HepG2 (cell line): ENCODE results near the gene PITHD1. TPM values are rescaled to one million over a fixed set of nuclear protein-coding genes. Genes with fewer than 3 reads are reported as not detected.
A peak's percentile ranks its signal among the peaks of the same experiment; 100 is the strongest.

ENCODE experiments used
- ADNP ChIP-seq: sonication (generic); formaldehyde crosslinking; IDR thresholded peaks from 2 replicates; pipeline ENCODE4 v1.4.0; 2020; ENCODE audit warnings: missing genetic modification reagents
- ELF1 ChIP-seq: sonication (generic); formaldehyde crosslinking; IDR thresholded peaks from 2 replicates; pipeline ENCODE4 v1.4.0; 2020; ENCODE audit warnings: missing genetic modification reagents
- HNRNPK ChIP-seq: fragments of 200-400 bp; formaldehyde crosslinking; IDR thresholded peaks from 2 replicates; pipeline ENCODE4 v1.6.1; 2018; ENCODE audit warnings: low read length, low read depth, moderate library complexity, mild to moderate bottlenecking; ENCODE audit not compliant: poor library complexity, severe bottlenecking
- HOXA5 ChIP-seq: sonication (generic); formaldehyde crosslinking; IDR thresholded peaks from 2 replicates; pipeline ENCODE4 v1.4.0; 2020; ENCODE audit warnings: missing genetic modification reagents
- IKZF4 ChIP-seq: sonication (generic); formaldehyde crosslinking; IDR thresholded peaks from 2 replicates; pipeline ENCODE4 v1.5.1; 2020; ENCODE audit warnings: borderline replicate concordance, mild to moderate bottlenecking, low read depth, missing genetic modification reagents; ENCODE audit errors: not compliant biosample characterization
- SPEN ChIP-seq: sonication (generic); formaldehyde crosslinking; IDR thresholded peaks from 2 replicates; pipeline ENCODE4 v1.5.1; 2020; ENCODE audit warnings: low read depth, mild to moderate bottlenecking, missing genetic modification reagents
- ZFAT ChIP-seq: sonication (generic); formaldehyde crosslinking; conservative IDR thresholded peaks from 2 replicates; pipeline ENCODE4 v1.8.1; 2023; ENCODE audit warnings: missing genetic modification reagents, inconsistent platforms
- ZNF180 ChIP-seq: sonication (generic); formaldehyde crosslinking; IDR thresholded peaks from 2 replicates; pipeline ENCODE4 v1.4.0; 2020; ENCODE audit warnings: low read depth, missing genetic modification reagents, borderline replicate concordance
- ZNF7 ChIP-seq: IDR thresholded peaks from 2 replicates; pipeline ENCODE4 v1.6.1; 2016; ENCODE audit warnings: missing biosample characterization, missing genetic modification reagents
- ZNF746 ChIP-seq: sonication (generic); formaldehyde crosslinking; IDR thresholded peaks from 2 replicates; pipeline ENCODE4 v1.8.0; 2022; ENCODE audit warnings: mild to moderate bottlenecking, missing genetic modification reagents
- ZNF776 ChIP-seq: sonication (generic); formaldehyde crosslinking; IDR thresholded peaks from 2 replicates; pipeline ENCODE4 v1.4.0; 2020; ENCODE audit warnings: mild to moderate bottlenecking, missing genetic modification reagents
- ZNF816 ChIP-seq: sonication (generic); formaldehyde crosslinking; IDR thresholded peaks from 2 replicates; pipeline ENCODE4 v1.8.0; 2022; ENCODE audit warnings: missing genetic modification reagents, mild to moderate bottlenecking, borderline replicate concordance
- polyA plus RNA-seq, 8 experiments: library from polyadenylated mRNA; depleted of rRNA in 3 of 8; stranded (reverse) in 7 of 8; unstranded in 1 of 8; fragments of >200 nt; fragmentation: Illumina TruSeq in 4 of 8; extraction: Trizol in 4 of 8; gene quantifications; 2 replicates each; pipeline versions ENCODE4 v1.2.1 to v1.2.3, GENCODE V29; 2011 to 2016; ENCODE audit warnings: low read depth in 4 of 8, missing spikeins in 1 of 8, mixed read lengths in 1 of 8; ENCODE audit not compliant: insufficient read depth in 1 of 8
- total RNA-seq, 5 experiments: library from RNA; depleted of rRNA; stranded (reverse); fragments of >200 nt; fragmentation: Illumina TruSeq; extraction: Trizol; gene quantifications; 2 replicates each; pipeline ENCODE4 v1.2.3, GENCODE V29; 2016; ENCODE audit warnings: low read depth in 1 of 5
- TF ChIP-seq, protein P1 (sequence below): fragments of 450-650 bp; IDR thresholded peaks from 2 replicates; pipeline ENCODE4 v1.6.1; 2017
- TF ChIP-seq, protein P2 (sequence below): IDR thresholded peaks from 2 replicates; pipeline ENCODE4 v1.6.1; 2016; ENCODE audit warnings: mild to moderate bottlenecking
- TF ChIP-seq, protein P3 (sequence below): sonication (generic); formaldehyde crosslinking; IDR thresholded peaks from 2 replicates; pipeline ENCODE4 v1.5.1; 2020; ENCODE audit warnings: missing genetic modification reagents, mild to moderate bottlenecking, borderline replicate concordance
- TF ChIP-seq, protein P4 (sequence below): sonication (generic); formaldehyde crosslinking; IDR thresholded peaks from 2 replicates; pipeline ENCODE4 v1.5.0; 2020; ENCODE audit warnings: mild to moderate bottlenecking, missing genetic modification reagents
- TF ChIP-seq, protein P5 (sequence below): IDR thresholded peaks from 2 replicates; pipeline ENCODE4 v1.6.1; 2016; ENCODE audit warnings: low read depth, missing genetic modification reagents, missing compliant biosample characterization

Gene PITHD1
- total and polyA plus RNA-seq, 2 of the 13 experiments (the other 11 are each of a cell fraction or from before 2014, with no cell fraction given) = 28.0 to 37.3 TPM

DNA sequence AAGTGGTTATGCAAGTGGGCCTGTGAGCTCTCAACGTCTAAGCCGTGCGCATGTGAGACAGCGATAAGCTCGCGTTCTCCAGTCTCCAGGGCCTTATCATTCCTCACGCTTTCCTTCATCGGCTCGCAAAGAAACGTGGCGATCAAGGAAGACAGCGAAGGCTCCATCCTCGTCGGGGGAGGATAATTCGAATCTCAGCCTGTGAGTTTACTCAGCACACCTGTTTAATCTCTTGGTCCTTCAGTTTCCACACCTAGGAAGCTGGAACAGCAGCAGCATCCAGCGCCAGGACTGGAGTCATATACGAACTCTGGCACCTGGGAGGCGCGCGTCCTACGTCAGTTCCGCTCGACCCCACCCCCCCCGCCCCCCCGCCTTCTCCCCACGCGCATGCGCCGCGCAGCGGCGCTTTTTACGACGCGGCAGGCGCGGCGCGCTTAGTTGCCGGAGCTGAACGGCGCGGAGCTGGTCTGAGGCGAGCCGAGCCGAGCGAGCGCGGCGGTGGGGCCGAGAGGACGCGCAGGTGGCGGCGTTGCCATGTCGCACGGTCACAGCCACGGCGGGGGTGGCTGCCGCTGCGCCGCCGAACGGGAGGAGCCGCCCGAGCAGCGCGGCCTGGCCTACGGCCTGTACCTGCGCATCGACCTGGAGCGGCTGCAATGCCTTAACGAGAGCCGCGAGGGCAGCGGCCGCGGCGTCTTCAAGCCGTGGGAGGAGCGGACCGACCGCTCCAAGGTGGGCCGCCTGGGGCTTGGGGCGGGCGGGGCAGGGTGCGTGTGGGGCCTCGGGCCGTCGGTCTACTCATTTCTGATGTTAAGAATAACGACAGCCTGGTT, at the start of gene PITHD1 (continued):
- TF ChIP-seq, protein P1, sequence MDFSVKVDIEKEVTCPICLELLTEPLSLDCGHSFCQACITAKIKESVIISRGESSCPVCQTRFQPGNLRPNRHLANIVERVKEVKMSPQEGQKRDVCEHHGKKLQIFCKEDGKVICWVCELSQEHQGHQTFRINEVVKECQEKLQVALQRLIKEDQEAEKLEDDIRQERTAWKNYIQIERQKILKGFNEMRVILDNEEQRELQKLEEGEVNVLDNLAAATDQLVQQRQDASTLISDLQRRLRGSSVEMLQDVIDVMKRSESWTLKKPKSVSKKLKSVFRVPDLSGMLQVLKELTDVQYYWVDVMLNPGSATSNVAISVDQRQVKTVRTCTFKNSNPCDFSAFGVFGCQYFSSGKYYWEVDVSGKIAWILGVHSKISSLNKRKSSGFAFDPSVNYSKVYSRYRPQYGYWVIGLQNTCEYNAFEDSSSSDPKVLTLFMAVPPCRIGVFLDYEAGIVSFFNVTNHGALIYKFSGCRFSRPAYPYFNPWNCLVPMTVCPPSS = no peak
- TF ChIP-seq HOXA5 (CRISPR knock-in tag) (peak; percentile 57; the same call in 1 of the 2 replicates), IKZF4 (CRISPR knock-in tag) (peak; percentile 63), ADNP (CRISPR knock-in tag) (no peak), ZNF816 (CRISPR knock-in tag) (no peak; the same call in 1 of the 2 replicates), SPEN (CRISPR knock-in tag) (peak; percentile 81), HNRNPK (peak; percentile 26), ZNF180 (CRISPR knock-in tag) (no peak), ZFAT (CRISPR knock-in tag) (no peak), ZNF7 (CRISPR knock-in tag) (no peak), ZNF746 (CRISPR knock-in tag) (no peak; the same call in 1 of the 2 replicates), ZNF776 (peak; percentile 68; the same call in 1 of the 2 replicates), ELF1 (CRISPR knock-in tag) (0 out of 2 replicates have a peak, but pooled peaks have one; percentile 32)
- TF ChIP-seq, protein P2, sequence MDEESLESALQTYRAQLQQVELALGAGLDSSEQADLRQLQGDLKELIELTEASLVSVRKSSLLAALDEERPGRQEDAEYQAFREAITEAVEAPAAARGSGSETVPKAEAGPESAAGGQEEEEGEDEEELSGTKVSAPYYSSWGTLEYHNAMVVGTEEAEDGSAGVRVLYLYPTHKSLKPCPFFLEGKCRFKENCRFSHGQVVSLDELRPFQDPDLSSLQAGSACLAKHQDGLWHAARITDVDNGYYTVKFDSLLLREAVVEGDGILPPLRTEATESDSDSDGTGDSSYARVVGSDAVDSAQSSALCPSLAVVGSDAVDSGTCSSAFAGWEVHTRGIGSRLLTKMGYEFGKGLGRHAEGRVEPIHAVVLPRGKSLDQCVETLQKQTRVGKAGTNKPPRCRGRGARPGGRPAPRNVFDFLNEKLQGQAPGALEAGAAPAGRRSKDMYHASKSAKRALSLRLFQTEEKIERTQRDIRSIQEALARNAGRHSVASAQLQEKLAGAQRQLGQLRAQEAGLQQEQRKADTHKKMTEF (CRISPR knock-in tag) = peak; percentile 72
- TF ChIP-seq, protein P3, sequence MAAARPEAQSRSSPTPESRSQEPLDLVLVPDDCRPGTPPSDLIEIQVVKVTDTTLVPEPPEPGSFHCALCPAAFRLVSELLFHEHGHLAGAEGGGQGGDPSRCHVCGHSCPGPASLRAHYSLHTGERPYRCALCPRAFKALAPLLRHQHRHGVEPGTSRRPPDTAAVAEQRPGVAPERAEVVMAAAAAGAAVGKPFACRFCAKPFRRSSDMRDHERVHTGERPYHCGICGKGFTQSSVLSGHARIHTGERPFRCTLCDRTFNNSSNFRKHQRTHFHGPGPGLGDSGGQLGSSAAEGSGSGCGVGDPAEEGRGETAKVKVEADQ (CRISPR knock-in tag) = no peak
- TF ChIP-seq, protein P4, sequence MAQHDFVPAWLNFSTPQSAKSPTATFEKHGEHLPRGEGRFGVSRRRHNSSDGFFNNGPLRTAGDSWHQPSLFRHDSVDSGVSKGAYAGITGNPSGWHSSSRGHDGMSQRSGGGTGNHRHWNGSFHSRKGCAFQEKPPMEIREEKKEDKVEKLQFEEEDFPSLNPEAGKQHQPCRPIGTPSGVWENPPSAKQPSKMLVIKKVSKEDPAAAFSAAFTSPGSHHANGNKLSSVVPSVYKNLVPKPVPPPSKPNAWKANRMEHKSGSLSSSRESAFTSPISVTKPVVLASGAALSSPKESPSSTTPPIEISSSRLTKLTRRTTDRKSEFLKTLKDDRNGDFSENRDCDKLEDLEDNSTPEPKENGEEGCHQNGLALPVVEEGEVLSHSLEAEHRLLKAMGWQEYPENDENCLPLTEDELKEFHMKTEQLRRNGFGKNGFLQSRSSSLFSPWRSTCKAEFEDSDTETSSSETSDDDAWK (CRISPR knock-in tag) = no peak
- TF ChIP-seq, protein P5, sequence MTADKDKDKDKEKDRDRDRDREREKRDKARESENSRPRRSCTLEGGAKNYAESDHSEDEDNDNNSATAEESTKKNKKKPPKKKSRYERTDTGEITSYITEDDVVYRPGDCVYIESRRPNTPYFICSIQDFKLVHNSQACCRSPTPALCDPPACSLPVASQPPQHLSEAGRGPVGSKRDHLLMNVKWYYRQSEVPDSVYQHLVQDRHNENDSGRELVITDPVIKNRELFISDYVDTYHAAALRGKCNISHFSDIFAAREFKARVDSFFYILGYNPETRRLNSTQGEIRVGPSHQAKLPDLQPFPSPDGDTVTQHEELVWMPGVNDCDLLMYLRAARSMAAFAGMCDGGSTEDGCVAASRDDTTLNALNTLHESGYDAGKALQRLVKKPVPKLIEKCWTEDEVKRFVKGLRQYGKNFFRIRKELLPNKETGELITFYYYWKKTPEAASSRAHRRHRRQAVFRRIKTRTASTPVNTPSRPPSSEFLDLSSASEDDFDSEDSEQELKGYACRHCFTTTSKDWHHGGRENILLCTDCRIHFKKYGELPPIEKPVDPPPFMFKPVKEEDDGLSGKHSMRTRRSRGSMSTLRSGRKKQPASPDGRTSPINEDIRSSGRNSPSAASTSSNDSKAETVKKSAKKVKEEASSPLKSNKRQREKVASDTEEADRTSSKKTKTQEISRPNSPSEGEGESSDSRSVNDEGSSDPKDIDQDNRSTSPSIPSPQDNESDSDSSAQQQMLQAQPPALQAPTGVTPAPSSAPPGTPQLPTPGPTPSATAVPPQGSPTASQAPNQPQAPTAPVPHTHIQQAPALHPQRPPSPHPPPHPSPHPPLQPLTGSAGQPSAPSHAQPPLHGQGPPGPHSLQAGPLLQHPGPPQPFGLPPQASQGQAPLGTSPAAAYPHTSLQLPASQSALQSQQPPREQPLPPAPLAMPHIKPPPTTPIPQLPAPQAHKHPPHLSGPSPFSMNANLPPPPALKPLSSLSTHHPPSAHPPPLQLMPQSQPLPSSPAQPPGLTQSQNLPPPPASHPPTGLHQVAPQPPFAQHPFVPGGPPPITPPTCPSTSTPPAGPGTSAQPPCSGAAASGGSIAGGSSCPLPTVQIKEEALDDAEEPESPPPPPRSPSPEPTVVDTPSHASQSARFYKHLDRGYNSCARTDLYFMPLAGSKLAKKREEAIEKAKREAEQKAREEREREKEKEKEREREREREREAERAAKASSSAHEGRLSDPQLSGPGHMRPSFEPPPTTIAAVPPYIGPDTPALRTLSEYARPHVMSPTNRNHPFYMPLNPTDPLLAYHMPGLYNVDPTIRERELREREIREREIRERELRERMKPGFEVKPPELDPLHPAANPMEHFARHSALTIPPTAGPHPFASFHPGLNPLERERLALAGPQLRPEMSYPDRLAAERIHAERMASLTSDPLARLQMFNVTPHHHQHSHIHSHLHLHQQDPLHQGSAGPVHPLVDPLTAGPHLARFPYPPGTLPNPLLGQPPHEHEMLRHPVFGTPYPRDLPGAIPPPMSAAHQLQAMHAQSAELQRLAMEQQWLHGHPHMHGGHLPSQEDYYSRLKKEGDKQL (CRISPR knock-in tag) = no peak
